Measurements from ENCODE around the gene COL6A3.

COL6A3 gene

GRCh38 chr2:237435844-237436587 is 22.1 kb upstream of the COL6A3 start:
- no peak overlapping the region for H3K4me3 ChIP-seq (replicated peaks; ENCODE audit: low read depth, low read length)
- no peak for DNase-seq (ENCODE audit: extremely low read depth, low read depth)
- no peak for TF ChIP-seq CTCF (IDR thresholded peaks at IDR 0.05; ENCODE audit: low read depth, low read length, missing control alignments)

- TF ChIP-seq CTCF (IDR thresholded peaks at IDR 0.05; ENCODE audit: low read depth, low read length, missing control alignments), result no peak
- no peak for DNase-seq (ENCODE audit: extremely low read depth, low read depth)
- H3K4me3 ChIP-seq (replicated peaks; ENCODE audit: low read depth, low read length), result no peak overlapping the region
Observed at GRCh38 chr2:237434866-237435311, 20.9 kb upstream of the COL6A3 start.

- no peak overlapping the region for H3K4me3 ChIP-seq (replicated peaks; ENCODE audit: low read depth, low read length)
- DNase-seq (ENCODE audit: extremely low read depth, low read depth), result no peak
- no peak for TF ChIP-seq CTCF (IDR thresholded peaks at IDR 0.05; ENCODE audit: low read depth, low read length, missing control alignments)
Observed at GRCh38 chr2:237433920-237434676, 20.1 kb upstream of the COL6A3 start.

DNA sequence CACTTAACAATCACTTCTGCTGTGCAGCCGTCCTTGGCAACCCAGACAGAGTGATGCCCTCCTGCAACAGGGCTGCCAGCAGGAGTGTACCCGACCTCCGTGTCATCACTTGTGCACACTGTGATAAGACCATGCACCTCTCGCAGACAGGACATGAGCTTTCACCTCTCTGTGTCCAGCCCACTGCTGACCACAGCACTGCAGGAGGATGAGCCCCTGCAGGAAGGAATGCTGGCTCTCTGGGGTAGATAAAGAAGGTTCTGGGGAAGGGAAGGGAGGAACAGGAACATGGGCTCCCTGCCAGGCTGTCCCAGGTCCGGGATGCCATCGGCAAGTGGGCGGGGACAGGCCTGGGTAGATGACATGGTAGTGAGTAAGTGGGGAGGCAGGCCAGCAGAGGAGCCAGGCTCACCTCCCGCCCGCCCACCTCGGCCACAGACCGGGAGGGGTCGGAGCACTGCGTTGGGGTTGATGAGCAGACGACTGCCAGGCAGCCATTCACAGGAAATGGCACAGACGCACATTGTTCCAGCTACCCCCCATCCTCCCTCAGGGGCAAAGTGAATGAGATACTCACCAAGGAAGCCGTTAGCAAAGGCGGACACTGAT is 18.6 kb upstream of the COL6A3 start:
- H3K4me3 ChIP-seq (replicated peaks; ENCODE audit: low read depth, low read length), result no peak overlapping the region
- no peak for DNase-seq (ENCODE audit: extremely low read depth, low read depth)
- peak; percentile 36 for TF ChIP-seq CTCF (IDR thresholded peaks at IDR 0.05; ENCODE audit: low read depth, low read length, missing control alignments)

DNA sequence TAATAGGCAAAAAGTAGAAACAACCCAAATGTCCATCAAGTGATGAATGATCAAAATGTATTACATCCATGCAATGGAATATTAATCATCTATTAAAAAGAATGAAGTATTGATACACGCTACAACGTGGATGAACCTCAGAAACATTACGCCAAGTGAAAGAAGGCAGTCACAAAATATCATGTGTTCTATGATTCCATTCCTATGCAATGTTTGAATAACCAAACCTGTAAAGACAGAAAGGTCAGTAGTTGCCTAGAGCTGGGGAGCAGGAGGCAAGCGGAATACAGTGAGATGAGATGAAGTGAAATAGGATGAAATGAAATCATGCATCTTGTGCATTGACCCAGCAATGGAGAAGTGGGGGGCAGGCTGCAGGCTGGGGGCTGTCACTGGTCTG is 17.9 kb upstream of the COL6A3 start:
- H3K4me3 ChIP-seq (replicated peaks; ENCODE audit: low read depth, low read length), result no peak overlapping the region
- DNase-seq (ENCODE audit: extremely low read depth, low read depth), result no peak
- no peak for TF ChIP-seq CTCF (IDR thresholded peaks at IDR 0.05; ENCODE audit: low read depth, low read length, missing control alignments)

DNA sequence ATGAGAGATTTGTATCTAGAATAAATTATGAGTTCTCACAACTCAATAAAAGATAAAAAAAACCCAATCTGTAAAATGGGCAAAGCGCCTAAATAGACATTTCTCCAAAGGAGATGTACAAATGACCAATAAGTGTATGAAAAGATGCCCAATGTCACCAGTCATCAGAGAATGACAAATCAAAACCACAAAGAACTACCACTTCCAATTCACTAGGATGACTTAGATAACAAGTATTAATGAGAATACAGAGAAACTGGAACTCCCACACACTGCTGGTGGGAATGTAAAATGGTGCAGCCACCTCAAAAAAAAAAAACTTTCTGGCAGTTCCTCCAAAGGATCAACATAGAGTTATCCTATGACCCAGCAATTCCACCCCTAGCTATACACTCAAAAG is 17.4 kb upstream of the COL6A3 start:
- DNase-seq (ENCODE audit: extremely low read depth, low read depth), result no peak
- no peak overlapping the region for H3K4me3 ChIP-seq (replicated peaks; ENCODE audit: low read depth, low read length)
- no peak for TF ChIP-seq CTCF (IDR thresholded peaks at IDR 0.05; ENCODE audit: low read depth, low read length, missing control alignments)
